ENCODE data around the gene ZBTB44. TPM values are rescaled to one million over a fixed set of nuclear protein-coding genes. Genes with fewer than 3 reads are reported as not detected.
A peak's percentile ranks its signal among the peaks of the same experiment; 100 is the strongest.

ZBTB44 gene
- total RNA-seq, 1 donor from 2014 or later = 32.6 TPM

- no peaks in the 10 kb centered on the region for H3K9me3 Mint-ChIP-seq (ENCODE audit: unreplicated experiment)
- H3K27ac Mint-ChIP-seq (ENCODE audit: unreplicated experiment) = no peak overlapping the region
- peaks cover 4% of the 10 kb centered on the region for H3K36me3 Mint-ChIP-seq (ENCODE audit: low read depth, unreplicated experiment)
- peaks cover 7% of the 10 kb centered on the region for H3K27me3 Mint-ChIP-seq (ENCODE audit: unreplicated experiment)
- DNase-seq (ENCODE audit: low spot score) = peak; percentile 0
- H3K4me3 Mint-ChIP-seq (ENCODE audit: unreplicated experiment) = no peak overlapping the region
- no peaks in the 10 kb centered on the region for H3K4me1 Mint-ChIP-seq (ENCODE audit: unreplicated experiment)
- TF ChIP-seq, protein P1, sequence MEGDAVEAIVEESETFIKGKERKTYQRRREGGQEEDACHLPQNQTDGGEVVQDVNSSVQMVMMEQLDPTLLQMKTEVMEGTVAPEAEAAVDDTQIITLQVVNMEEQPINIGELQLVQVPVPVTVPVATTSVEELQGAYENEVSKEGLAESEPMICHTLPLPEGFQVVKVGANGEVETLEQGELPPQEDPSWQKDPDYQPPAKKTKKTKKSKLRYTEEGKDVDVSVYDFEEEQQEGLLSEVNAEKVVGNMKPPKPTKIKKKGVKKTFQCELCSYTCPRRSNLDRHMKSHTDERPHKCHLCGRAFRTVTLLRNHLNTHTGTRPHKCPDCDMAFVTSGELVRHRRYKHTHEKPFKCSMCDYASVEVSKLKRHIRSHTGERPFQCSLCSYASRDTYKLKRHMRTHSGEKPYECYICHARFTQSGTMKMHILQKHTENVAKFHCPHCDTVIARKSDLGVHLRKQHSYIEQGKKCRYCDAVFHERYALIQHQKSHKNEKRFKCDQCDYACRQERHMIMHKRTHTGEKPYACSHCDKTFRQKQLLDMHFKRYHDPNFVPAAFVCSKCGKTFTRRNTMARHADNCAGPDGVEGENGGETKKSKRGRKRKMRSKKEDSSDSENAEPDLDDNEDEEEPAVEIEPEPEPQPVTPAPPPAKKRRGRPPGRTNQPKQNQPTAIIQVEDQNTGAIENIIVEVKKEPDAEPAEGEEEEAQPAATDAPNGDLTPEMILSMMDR (IDR thresholded peaks at IDR 0.05; ENCODE audit: unreplicated experiment) = no peak
Measured at GRCh38 chr11:130214861-130215530, 99.7 kb downstream of the ZBTB44 start.

DNA sequence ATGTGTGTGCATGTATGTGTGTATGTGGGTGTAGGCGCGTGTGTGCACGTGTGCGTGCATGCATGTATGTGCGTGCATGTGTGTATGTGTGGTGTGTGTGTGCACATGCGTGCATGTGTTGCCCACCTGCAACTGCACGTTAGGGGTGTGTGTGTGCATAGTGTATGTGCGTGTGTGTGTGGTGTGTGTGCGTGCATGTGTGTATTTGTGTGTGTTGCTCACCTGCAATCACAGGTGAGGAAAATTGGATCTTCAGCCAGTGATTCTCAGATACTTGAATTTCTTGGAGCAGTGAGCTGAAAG lies 100.8 kb downstream of the ZBTB44 start:
- Mint-ChIP-seq H3K4me1 (ENCODE audit: unreplicated experiment) (no peaks in the 10 kb centered on the region), H3K4me3 (ENCODE audit: unreplicated experiment) (no peak overlapping the region), H3K36me3 (ENCODE audit: low read depth, unreplicated experiment) (peaks cover 4% of the 10 kb centered on the region), H3K9me3 (ENCODE audit: unreplicated experiment) (no peaks in the 10 kb centered on the region), H3K27ac (ENCODE audit: unreplicated experiment) (no peak overlapping the region), H3K27me3 (ENCODE audit: unreplicated experiment) (peaks cover 9% of the 10 kb centered on the region)
- no peak for DNase-seq (ENCODE audit: low spot score)
- TF ChIP-seq, protein P1 (IDR thresholded peaks at IDR 0.05; ENCODE audit: unreplicated experiment) = no peak

GRCh38 chr11:130213143-130213978 lies 101.4 kb downstream of the ZBTB44 start:
- Mint-ChIP-seq H3K27me3 (ENCODE audit: unreplicated experiment) (peaks cover 9% of the 10 kb centered on the region), H3K9me3 (ENCODE audit: unreplicated experiment) (no peaks in the 10 kb centered on the region), H3K36me3 (ENCODE audit: low read depth, unreplicated experiment) (peaks cover 4% of the 10 kb centered on the region), H3K4me3 (ENCODE audit: unreplicated experiment) (no peak overlapping the region), H3K4me1 (ENCODE audit: unreplicated experiment) (no peaks in the 10 kb centered on the region), H3K27ac (ENCODE audit: unreplicated experiment) (no peak overlapping the region)
- peak; percentile 82 for DNase-seq (ENCODE audit: low spot score)
- TF ChIP-seq, protein P1 (IDR thresholded peaks at IDR 0.05; ENCODE audit: unreplicated experiment) = peak; percentile 96

DNA sequence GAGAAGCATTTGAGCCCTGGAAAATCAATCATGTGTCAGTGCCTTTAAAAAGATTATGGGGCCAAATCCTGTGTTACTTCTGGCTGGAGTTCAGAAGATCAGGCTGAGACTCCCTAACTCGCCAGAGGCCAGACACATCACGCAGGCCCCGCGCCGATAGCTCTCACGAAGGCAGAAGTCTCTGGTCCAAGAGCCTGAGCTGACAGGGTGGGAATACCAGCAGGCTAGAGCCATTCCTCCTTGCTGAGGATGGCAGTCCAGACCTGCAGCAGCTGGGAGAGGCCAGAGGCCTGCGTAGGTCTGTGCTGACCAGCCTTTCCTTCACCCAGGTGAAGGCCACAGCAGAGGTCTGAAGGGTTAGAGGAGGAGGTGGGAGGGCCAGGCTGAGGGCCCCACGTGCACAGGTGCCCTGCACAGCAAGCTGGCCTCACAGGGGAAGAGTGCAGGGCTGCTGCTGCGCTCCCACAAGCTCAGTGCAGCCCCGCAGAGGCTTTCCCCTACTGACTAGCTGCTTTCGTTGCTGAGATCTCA lies 102.2 kb downstream of the ZBTB44 start:
- Mint-ChIP-seq H3K27ac (ENCODE audit: unreplicated experiment) (no peak overlapping the region), H3K27me3 (ENCODE audit: unreplicated experiment) (peaks cover 9% of the 10 kb centered on the region), H3K4me1 (ENCODE audit: unreplicated experiment) (no peaks in the 10 kb centered on the region), H3K36me3 (ENCODE audit: low read depth, unreplicated experiment) (peaks cover 4% of the 10 kb centered on the region), H3K9me3 (ENCODE audit: unreplicated experiment) (no peaks in the 10 kb centered on the region), H3K4me3 (ENCODE audit: unreplicated experiment) (no peak overlapping the region)
- DNase-seq (ENCODE audit: low spot score) = peak; percentile 3
- TF ChIP-seq, protein P1 (IDR thresholded peaks at IDR 0.05; ENCODE audit: unreplicated experiment) = no peak

Data from endothelial cell (in vitro differentiated cells).